HG02943 (cell line): ENCODE results near the gene EYA2.
"Not testable (repeated sequence)": the region's sequence is repeated elsewhere in the genome, so short reads cannot be mapped to it uniquely, and the experiment has no call there.

Experiments used
- ATAC-seq: cut with Tn5 transposase; IDR thresholded peaks from one replicate; pipeline ENCODE4 v1.9.1; 2021; ENCODE audit warnings: mild to moderate bottlenecking, low read depth, moderate library complexity; ENCODE audit not compliant: unreplicated experiment

Gene EYA2, protein sequence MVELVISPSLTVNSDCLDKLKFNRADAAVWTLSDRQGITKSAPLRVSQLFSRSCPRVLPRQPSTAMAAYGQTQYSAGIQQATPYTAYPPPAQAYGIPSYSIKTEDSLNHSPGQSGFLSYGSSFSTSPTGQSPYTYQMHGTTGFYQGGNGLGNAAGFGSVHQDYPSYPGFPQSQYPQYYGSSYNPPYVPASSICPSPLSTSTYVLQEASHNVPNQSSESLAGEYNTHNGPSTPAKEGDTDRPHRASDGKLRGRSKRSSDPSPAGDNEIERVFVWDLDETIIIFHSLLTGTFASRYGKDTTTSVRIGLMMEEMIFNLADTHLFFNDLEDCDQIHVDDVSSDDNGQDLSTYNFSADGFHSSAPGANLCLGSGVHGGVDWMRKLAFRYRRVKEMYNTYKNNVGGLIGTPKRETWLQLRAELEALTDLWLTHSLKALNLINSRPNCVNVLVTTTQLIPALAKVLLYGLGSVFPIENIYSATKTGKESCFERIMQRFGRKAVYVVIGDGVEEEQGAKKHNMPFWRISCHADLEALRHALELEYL

DNA sequence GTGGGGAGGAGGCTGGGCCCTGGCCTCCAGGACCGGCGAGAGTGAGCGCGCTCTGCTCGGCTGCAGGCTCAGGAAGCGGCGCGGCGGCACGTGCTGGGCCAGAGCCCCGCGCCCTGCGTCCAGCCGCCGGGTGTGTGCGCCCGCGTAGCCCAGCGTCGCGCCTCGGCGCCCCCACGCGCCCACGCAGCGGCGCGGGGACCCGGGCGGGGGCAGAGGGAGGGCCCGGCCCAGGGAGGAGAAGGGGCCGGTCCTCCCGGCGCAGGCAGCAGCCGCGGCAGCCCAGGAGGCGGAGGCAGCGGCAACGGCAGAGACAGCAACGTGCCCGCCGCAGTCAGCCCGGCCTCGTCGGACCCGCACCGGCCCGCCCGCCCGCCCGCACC is at the start of gene EYA2:
Gene EYA2 (plus strand): TSS at position 265 of the 380 bp plus-strand sequence. CDS start 95,168 bp downstream, outside the sequence.
- ATAC-seq: no peak

DNA sequence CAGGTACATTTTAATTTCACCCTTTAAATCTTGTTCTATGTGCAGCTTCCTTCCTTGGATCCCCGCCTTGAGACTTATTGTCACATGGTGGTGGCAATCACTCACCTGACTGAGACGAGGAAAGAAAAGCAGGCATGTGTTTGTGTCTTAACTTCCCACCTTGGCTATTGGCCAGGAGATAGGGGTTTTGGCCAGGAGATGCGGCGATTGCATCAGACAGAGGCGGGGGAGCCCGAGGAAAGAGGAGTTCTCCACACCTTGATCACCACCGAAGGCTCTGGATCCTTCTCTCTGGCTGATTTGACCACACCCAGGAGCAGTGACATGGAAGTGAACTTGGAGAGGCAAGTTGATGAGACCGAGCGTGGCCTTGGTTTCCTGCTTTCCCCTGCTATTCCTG is 49.7 kb upstream of the EYA2 start:
- ATAC-seq: no peak

DNA sequence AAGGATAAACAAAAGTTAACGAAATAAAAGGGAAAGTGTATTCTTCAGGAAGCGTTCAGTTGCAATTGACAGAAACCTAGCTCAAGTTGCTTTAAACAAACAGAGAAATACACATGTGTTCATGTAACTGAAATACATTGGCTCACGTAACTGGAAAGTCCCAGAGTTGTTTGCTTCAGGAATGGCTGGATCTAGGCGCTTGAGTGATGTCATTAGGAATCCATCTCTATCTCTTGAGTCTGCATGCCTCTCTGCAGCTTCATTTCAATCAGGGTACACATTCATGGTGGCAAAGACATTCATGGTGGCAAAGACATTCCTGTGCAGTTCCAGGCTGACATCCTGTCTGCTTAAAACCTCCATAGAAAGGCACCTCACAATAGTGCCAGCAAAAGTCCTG is 45.4 kb upstream of the EYA2 start:
- ATAC-seq: no peak

DNA sequence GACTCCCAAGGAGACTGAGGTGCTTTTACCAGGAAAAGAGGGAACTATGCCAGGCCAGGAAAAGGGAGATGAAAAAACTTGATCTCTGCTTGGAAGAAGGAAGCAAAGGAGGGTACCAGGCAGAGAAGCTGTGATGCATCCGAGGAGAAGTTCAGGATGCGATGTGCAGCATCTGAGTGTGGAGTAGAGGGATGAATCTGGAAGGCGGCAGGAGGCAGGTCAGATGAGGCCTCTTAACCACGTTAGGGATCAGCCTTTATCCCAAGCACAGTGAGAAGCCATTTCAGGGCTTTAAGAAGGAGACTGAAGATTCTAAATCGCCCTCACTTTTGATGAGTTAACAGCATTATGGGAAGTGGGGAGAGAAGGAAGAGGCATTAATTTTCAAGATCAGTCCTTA is 44.9 kb upstream of the EYA2 start:
- no peak for ATAC-seq

DNA sequence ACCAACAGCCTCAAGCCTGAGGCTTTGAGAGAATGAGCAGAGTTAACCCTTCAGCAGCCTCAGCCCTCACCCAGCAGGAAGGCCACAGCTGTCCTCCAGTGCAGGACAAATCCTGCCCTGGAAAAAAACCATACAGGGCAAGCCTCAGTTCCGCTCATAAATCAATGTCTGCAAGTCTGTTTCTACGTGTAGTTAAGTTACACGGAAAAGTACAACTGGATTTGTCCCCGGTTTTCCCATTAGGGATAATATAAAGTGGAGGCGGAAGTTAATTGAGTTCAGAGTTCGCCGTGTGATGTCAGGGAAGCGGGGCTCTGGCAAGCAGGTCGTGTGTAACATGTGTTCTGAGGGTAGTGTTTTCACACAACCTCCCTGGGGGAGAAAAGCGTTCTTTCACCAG is 44.2 kb upstream of the EYA2 start:
- ATAC-seq: no peak

DNA sequence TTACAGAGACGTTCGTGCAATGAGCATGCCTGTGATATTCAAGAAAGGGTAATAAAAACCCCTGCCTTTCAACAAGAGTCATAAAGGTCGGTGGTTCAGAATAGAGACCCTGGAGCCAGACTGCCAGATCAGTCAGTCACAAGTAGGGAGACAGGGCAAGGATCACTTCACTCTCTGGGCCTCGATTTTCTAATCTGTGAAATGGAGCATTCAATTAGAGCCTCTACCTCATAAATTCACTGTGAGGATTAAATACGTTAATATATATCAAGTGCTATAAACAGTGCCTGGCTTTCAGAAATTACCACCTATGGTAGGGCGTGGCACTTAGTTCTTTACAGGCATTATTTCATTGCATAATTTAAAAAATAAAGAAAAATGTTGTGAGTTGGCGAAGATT is 43.7 kb upstream of the EYA2 start:
- no peak for ATAC-seq

DNA sequence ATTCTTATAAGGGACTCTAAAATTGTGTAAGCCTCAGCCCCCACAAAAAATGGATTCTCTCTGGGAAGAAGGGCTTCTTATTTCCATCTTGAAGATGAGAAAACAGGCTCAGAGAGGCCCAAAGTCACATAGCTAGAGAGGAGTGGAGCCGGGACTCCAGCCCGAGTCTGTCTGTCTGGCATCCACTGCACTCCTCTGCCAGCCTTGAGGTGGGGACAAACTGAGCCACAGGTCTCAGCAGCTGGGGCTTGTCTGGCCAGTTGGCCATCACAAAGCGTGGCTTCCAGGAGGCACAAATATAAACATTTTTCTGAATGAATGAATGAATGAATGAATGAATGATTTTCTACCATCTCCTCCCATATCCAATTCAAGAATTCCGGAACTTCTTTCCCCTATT is 42.9 kb upstream of the EYA2 start:
- no peak for ATAC-seq

DNA sequence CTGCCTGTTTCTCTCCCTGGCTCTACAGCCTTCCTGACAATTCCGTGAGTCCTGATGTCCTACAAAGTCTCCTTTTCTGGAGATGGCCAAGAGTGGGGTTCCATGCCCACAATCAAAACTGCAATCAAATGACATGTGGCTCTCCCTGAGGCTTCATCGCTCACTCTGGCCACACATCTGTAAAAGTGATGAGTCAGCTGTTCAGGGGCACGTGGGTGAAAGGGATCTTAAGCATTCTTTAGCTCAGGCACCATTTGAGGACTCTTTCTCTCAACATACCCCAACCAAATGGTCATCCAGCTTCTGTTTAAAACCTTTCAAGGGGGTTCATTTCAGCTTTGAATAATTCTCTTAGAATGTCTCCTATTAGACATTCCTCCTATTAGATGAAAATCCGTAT is 42.3 kb upstream of the EYA2 start:
- ATAC-seq: no peak

DNA sequence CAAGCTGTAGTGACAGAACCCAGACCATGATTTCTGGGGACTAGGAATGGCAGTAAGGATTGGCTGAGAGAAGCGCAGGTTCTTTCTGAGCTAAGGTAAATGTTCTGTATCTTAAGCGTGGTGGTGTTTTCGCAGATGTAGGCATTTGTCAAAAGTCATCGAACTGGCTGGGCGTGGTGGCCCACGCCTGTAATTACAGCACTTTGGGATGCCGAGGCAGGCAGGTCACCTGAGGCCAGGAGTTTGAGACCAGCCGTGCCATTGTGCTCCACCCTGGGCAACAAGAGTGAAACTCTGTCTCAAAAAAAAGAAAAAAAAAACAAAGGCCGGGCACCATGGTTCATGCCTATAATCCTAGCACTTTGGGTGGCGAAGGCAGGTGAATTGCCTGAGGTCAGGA is 40.7 kb upstream of the EYA2 start:
- ATAC-seq: no peak

DNA sequence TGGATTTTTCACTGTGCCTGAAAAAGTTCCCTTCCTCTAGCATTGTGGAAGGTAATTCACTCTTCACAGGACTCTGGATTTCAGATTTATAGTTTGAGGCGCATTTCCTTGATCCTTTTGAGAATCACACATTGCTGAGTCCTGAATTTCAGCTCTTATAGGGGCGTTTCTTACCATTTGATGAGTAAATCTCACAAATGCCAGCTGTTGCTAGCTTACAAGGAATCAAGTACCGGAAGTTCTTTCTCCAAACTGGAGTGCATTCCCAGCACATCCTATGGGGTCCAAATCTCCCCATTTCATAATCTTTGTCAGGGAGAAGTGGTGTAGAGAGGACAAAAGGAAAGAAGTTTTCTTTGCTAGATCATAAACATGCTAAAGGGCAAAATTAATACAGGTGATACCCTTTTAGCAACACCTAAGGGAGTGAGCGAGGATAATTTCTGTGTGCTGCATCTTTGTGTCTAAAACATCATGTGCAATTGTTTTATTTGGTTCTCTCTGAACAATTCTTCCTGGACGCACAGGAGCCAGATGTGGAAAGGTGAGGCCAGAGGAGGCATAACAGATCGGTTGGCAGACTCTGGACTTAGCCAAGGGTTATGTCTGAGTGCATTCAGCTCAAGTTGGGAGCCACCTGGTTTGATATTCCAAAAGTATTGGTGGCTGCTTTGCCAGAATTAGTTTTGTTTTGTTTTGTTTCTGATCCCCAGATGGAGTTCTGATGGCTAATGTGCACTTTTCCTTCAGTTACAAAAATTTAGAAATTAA is 37.4 kb upstream of the EYA2 start:
- ATAC-seq: no peak

DNA sequence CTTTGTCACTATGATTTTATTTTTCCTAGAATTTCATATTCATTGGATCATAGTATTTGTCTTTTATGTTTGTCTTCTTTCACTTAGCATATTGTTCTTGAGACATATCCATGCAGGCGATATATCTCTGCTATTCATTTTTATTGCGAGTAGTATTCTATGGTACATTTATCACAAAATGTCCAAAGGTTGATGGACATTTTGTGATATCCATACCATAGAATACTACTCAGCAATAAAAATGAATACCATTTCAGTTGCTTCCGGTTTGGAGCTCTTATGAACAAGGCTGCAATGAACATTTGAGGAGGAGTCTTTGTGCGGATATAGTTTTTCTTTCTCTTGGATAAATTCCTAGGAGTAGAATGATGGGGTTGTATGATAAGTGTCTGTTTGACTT is 28.8 kb upstream of the EYA2 start:
- ATAC-seq: no peak

DNA sequence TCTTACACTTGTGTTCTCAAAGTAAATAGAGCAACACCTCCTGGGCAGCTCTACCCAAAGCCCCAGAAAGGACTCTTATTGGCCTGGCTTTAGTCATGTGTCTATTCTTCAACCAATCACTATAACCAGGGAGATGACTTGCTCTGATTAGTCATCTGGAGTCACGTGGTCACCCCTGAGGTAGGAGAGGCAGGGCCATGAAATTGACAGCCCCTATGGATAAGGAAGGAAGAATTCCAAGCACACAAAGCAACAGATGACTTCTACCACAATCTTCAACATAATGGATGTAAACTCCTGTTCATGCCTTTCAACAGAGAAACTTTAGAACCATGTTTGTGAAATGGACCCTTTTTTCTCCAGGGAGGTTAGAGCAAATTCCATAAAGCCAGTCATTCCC is 24.6 kb upstream of the EYA2 start:
- no peak for ATAC-seq

DNA sequence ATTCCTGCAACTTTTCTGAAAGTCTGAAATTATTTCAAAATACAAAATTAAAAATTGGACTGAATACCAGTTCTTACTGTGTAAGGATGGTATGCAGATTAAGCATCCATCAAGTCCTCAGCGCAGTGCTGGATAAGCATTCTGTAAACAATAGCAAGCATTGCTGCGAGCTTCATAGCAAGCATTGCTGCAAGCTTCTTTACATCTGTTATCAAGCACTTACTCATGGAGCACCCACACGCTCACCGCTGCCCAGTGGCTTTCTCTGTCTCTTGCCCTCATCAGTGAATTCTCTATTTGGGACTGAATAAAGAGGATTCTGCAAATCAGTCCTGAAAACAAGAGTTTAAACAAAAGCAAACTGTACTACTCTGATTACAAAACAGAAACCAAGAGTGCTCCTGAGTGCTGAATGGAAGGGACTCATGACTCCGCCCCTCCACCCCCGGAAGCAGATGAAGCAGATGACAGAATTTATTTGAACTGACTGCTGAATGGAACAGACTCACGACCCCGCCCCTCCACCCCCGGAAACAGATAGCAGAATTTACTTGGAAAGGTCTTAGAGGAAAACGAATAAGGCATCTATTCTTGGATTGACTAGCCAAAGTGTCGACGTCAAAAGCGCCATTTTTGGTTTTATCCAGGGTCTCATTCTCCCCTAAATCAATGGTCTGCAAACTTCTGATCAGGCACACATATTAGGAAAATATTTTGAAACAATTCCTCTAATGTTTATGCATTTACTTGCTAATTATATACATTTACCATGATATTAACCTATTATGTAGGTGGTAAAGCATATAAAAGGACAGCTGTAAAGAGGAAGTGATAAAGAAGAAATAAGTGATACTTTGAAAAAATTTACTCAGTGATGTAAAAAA is 22.1 kb upstream of the EYA2 start:
- no peak for ATAC-seq

DNA sequence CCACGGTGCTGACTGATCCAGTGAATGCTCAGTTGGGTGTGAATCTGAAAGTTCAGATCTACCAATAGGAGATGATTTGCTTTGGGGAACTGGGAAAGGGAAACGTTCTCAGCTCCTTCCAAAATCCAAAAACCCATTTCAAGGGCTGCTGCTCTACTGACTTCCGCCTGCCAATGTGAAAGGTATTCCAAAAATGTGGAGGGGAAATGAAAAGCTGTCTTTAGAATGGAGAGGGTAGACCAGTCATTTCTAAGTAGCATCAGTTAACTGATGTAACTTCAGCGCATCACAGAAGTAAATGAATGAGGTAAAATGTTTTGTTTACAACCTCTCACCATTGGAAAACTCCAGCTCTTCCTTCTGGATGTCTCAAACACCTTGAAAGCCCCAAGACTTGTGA is 19.6 kb upstream of the EYA2 start:
- ATAC-seq: no peak

DNA sequence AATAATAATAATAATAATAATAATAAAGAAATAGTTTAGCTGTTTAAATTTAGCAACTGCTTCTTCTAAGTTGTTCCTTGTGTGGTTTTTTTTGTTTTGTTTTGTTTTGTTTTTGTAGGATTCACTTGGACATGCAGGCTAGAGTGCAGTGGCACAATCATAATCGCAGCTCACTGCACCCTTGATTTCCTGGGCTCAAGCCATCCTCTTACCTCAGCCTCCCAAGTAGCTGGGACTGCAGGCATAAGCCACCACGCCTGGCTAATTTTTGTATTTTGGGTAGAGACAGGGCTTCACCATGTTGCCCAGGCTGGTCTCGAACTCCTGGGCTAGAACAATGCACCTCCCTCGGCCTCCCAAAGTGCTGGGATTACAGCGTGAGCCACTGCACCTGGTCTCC is 15.3 kb upstream of the EYA2 start:
- no peak for ATAC-seq

DNA sequence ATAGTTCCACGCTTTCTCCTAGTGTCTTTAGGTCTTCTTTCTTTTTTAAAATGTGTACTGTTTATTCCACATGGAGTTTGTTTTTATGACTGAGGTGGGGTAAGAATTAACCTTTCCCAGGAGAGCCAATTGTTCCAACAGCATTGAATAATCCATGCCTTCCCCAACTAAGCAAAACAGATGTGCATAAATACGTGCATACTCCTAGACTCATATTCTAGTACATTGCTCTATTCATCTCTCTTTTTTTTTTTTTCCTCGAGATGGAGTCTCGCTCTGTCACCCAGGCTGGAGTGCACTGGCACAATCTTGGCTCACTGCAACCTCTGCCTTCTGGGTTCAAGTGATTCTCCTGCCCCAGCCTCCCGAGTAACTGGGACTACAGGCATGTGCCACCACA is 14.7 kb upstream of the EYA2 start:
- ATAC-seq: not testable (repeated sequence)

DNA sequence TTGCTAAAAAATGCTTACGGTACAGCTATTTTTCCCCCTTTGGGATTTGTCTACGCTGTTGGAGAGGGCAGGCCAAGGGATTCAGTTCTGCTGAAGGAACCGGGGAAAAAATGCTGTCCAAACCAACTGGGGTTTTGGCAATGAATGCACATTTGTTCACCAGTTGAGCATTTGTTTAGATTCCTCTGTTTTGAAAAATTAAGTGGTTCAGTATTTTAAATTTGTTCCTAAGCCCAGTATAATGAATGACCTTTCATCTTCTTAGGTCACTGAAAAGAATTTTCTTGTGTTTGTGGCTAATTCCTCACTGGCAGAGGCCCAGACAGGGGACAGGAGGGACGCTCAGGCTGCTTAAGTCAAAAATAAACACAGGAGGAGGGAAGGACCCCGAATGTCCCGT is 10.8 kb upstream of the EYA2 start:
- no peak for ATAC-seq

DNA sequence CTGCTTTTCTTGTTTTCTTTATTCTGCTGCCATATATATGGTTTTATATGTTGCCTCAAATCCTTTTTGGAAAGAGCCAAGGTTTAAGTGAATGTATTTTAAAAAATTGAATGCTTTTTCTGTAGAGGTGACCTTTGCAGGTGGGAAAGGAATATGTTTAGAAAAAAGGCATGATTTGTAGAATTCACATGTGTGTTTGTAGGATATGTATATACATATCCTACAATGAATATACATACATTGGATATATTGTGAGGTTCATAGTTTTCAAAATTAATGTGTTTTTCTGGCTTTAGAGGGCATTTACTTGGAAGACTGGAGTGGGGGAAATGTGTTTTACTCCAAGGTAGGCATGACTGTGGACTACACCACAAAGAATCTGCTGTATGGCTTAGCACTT is 4.0 kb upstream of the EYA2 start:
- ATAC-seq: no peak

DNA sequence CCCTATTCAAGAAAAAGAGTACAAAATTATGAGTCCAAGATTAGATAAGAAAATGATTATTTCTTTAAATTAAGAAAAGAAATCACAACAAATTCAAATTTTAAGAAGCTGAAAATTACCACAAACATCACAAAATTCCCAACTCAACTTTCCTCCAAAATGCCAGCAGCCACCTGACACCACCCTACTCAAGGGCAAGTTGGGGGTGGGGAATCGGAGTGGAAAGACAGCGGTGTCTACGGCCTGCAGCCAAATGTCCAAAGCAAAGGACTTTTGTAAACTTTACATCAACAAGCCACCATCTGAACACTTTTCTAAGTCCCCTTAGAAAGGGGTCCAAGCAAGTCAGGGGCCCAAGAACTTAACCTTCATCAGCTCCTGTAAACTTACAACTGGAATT is 1.6 kb upstream of the EYA2 start:
- ATAC-seq: no peak

DNA sequence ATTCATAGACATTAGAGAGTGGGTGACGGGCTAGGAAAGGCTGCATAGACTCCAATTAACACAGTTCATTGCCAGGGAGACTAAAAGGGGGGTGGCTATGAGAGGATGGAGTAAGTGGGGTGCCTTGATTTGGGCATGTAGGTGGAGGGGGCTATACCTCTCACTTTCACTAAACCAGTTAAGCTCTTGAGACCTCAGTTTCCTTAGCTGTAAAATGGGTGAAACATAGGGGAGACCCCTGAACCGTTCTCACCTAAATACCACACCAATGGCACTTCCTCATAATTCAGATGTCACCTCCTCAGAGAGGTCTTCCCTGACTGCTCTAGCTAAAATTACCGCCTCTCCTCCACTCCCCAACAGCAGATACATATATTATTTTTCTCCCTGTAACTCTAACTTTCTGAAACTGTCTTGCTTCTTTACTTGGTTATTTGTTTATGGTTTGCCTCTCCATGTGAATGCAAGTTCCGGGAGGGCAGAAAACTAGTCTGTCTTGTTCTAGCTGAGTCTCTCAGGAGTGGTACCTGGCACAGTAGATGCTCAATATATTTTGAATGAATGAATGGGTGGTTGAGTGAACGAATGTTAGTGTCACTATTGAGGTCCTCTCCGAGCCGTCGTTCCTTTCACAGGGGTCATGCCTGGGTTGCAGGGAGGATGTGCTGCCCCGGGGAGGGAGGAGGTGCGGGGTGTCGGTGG is 615 bp upstream of the EYA2 start:
- ATAC-seq: no peak
